Spleen (tissue), 11 donors: ENCODE data around the gene TRIM13. TPM values are rescaled to one million over a fixed set of nuclear protein-coding genes. Genes with fewer than 3 reads are reported as not detected.

Experiments used
- DNase-seq: peaks from one replicate; pipeline ENCODE4 v3.0.0-alpha.2; 2020
- H3K27ac ChIP-seq, 8 donors: fragments of 200-600 bp; sonication (generic) in 7 of 8; 1 replicate in 4 of 8; 2 replicates in 4 of 8; pipeline versions ENCODE4 v1.5.0 to v1.8.0; 2016 to 2021; ENCODE audit warnings: inconsistent platforms in 4 of 8, mild to moderate bottlenecking in 4 of 8, moderate library complexity in 1 of 8
- H3K27me3 ChIP-seq, 7 donors: fragments of 200-600 bp; sonication (generic) in 6 of 7; replicated peaks in 1 of 7; 1 replicate in 4 of 7; 2 replicates in 3 of 7; pipeline versions ENCODE4 v1.5.0 to v1.8.0; 2016 to 2021; ENCODE audit warnings: inconsistent platforms in 3 of 7, mild to moderate bottlenecking in 1 of 7
- H3K36me3 ChIP-seq, 6 donors: fragments of 200-600 bp; sonication (generic) in 5 of 6; 1 replicate in 4 of 6; 2 replicates in 2 of 6; pipeline versions ENCODE4 v1.5.0 to v1.8.0; 2016 to 2021; ENCODE audit warnings: inconsistent platforms in 2 of 6
- H3K4me1 ChIP-seq, 6 donors: fragments of 200-600 bp; sonication (generic) in 5 of 6; 1 replicate in 3 of 6; 2 replicates in 3 of 6; pipeline versions ENCODE4 v1.5.0 to v1.8.0; 2016 to 2021; ENCODE audit warnings: inconsistent platforms in 3 of 6
- H3K4me3 ChIP-seq, 8 donors: fragments of 200-600 bp; sonication (generic) in 7 of 8; 1 replicate in 4 of 8; 2 replicates in 4 of 8; pipeline versions ENCODE4 v1.5.0 to v1.8.0; 2016 to 2021; ENCODE audit warnings: inconsistent platforms in 4 of 8, mild to moderate bottlenecking in 4 of 8, moderate library complexity in 2 of 8
- H3K9me3 ChIP-seq, 8 donors: fragments of 200-600 bp; sonication (generic) in 7 of 8; 1 replicate in 4 of 8; 2 replicates in 4 of 8; pipeline versions ENCODE4 v1.5.0 to v1.8.0; 2016 to 2021; ENCODE audit warnings: inconsistent platforms in 4 of 8
- POLR2A ChIP-seq, 3 donors: fragments of 450-650 bp; IDR thresholded peaks; one replicate each; pipeline ENCODE4 v1.5.1; 2017; ENCODE audit warnings: antibody characterized with exemption in 3 of 3, mild to moderate bottlenecking in 1 of 3
- WGBS, 5 donors: extraction: QIAGEN DNeasy Blood & Tissue Kit in 3 of 5; methylation state at CpG; one replicate each; pipeline versions ENCODE4 v1.1.5 to v1.1.7; 2013 to 2018; 5-methylcytosine and 5-hydroxymethylcytosine counted together
- intact Hi-C: fragments of 100-400 bp; cut with DNase I; formaldehyde crosslinking; loops from one replicate; pipeline ENCODE4 v1.15.0; 2023; ENCODE audit warnings: low total_unique reads
- microRNA-seq, 3 donors: library from miRNA; unstranded; fragments of <30 nt; microRNA quantifications; one replicate each; pipeline versions ENCODE4 to v1.1.0, GENCODE V29; 2019 to 2020
- polyA plus RNA-seq, 3 donors: library from polyadenylated mRNA; stranded (reverse); fragments of 200-250 nt; gene quantifications; one replicate each; pipeline ENCODE4 v1.2.1, GENCODE V29; 2013
- small RNA-seq, 4 donors: library from RNA; depleted of rRNA; stranded (forward); fragments of <200 nt; gene quantifications; one replicate each; pipeline ENCODE3, GENCODE V24; 2016
- total RNA-seq, 7 donors: library from RNA; depleted of rRNA in 3 of 7; stranded (reverse); fragments of >200 nt in 3 of 7; fragmentation: NEBNext Ultra II Directional in 4 of 7; extraction: Animal tissue kit (Norgen Biotek cat#: 25700) in 4 of 7; gene quantifications; one replicate each; pipeline versions ENCODE4 v1.1.0 to v1.2.1, GENCODE V29; 2016 to 2021
- donor health status: healthy with polysubstance abuse.
- donor health status: DM: no; HTN: no; CAD: no; lungs with moderate emphysema.
- donor health status: DM: no; HTN: no; CAD: no.
- donor health status: Bipolar disorder and iron deficiency.
- donor health status: healthy.
- donor health status: DM: no; HTN: no; CAD: no.
- donor health status: DM: yes; HTN: yes; CAD: no.

Gene TRIM13
- total and polyA plus RNA-seq, 10 donors, result 17.1 to 29.7 (median 27.1) TPM

DNA sequence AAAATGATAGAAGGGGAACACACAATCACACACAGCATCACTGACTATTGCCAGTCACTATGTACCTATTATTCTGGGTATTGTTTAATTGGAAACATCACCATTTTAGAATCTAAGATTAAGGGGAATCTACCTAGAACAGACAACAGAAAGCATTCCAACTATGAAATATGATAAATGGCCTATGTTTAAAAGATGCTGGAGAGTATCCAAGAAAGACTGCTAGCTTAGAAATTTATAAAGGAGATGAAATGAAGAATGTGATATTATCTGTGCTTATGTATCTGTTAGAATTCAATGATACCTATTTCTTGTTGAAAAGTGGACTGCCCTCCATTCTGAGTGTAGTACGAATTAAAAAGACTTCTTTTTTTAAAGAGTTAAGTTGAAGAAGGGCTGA, 68.9 kb downstream of the TRIM13 start:
- 82 to 96% (median 87%) methylated on average over 1 of the region's 1 CpG for WGBS, 5 donors
- no peak for TF ChIP-seq POLR2A (IDR thresholded peaks at IDR 0.05)
- peaks cover 0 to 58% (median 15%) of the 10 kb centered on the region in 6 donors for H3K36me3 ChIP-seq

More for the DNA sequence above, 68.9 kb downstream of the TRIM13 start:
- H3K4me3 ChIP-seq, result no peak overlapping the region
- no peak overlapping the region for H3K27ac ChIP-seq
- intact Hi-C loops, result no loop called here
- no peak for DNase-seq
- H3K27me3 ChIP-seq, result no peaks in the 10 kb centered on the region
- H3K4me1 ChIP-seq, result peaks cover 0 to 30% (median 9%) of the 10 kb centered on the region in 6 donors
- no peaks in the 10 kb centered on the region for H3K9me3 ChIP-seq

Small RNA genes within 50 kb of the gene (microRNA-seq; reads per million reads assigned to microRNA genes)
- gene MIR15A (2,476 to 4,108 (median 3,967) reads per million in 3 donors), gene MIR16-1 (1,308 to 2,431 (median 1,814) reads per million in 3 donors), gene MIR3613 (117 to 194 (median 131) reads per million in 3 donors)

Small RNA genes within 50 kb of the gene (small RNA-seq; reads per million reads assigned to genes)
- gene MIR16-1 (0.21 to 1.7 (median 0.51) reads per million in 4 donors), gene MIR3613 (0.35 to 1.9 (median 0.62) reads per million in 4 donors), gene RF02105 (0 reads per million in 4 donors), gene RF02106 (0 reads per million in 4 donors), gene RF02107 (0 reads per million in 4 donors), gene RF02108 (0 reads per million in 4 donors)

Other genes starting within 250 kb of the TRIM13 start
- gene KPNA3, start 204.4 kb upstream of the TRIM13 start, total RNA-seq, result 10 to 100 TPM; 18.6 to 26.3 (median 21.0) TPM
- 10 to 100 TPM in 2 of 3 donors, 1 to 10 TPM in 1; 9.6 to 15.6 (median 12.3) TPM for gene KPNA3, start 204.4 kb upstream of the TRIM13 start, polyA plus RNA-seq
- 1 to 10 TPM; 3.5 to 7.7 (median 4.9) TPM for gene SPRYD7, start 60.7 kb upstream of the TRIM13 start, total RNA-seq
- 1 to 10 TPM; 3.5 to 5.7 (median 3.6) TPM for gene SPRYD7, start 60.7 kb upstream of the TRIM13 start, polyA plus RNA-seq
- 1 to 10 TPM in 4 of 7 donors, under 1 TPM in 2, not detected in 1; 0.85 to 2.6 (median 1.8) TPM for gene KCNRG, start 18.4 kb downstream of the TRIM13 start, total RNA-seq
- under 1 TPM; 0.35 to 0.41 (median 0.37) TPM for gene KCNRG, start 18.4 kb downstream of the TRIM13 start, polyA plus RNA-seq